Measurements from ENCODE around the gene SCGB3A2. TPM values are rescaled to one million over a fixed set of nuclear protein-coding genes. Genes with fewer than 3 reads are reported as not detected.

The SCGB3A2 gene
- total RNA-seq, 1 experiment from 2014 or later = 0.39 TPM

GRCh38 chr5:147858565-147858964, 19.9 kb upstream of the SCGB3A2 start:
- BruUV-seq (replicated peaks) = no TSS peak
- intact Hi-C loops (cut with micrococcal nuclease; ENCODE audit: unreplicated experiment) = no loop called here

GRCh38 chr5:147859962-147860640, 18.4 kb upstream of the SCGB3A2 start:
- no peak for ATAC-seq
- no peak overlapping the region for H3K27ac ChIP-seq (ENCODE audit: low read length)
- TF ChIP-seq SIN3A (IDR thresholded peaks at IDR 0.05; ENCODE audit: borderline replicate concordance, insufficient read depth, low read depth, low read length) = no peak
- TF ChIP-seq CTCF (IDR thresholded peaks at IDR 0.05) = no peak
- no peak for TF ChIP-seq TCF7L2 (IDR thresholded peaks at IDR 0.05; ENCODE audit: low read depth, low read length)
- TF ChIP-seq POLR2AphosphoS5 (IDR thresholded peaks at IDR 0.05; ENCODE audit: low read depth, low read length) = no peak
- no peak for TF ChIP-seq REST (IDR thresholded peaks at IDR 0.05; ENCODE audit: insufficient read depth in 1 of 2, low read depth in 2 of 2, low read length in 1 of 2)
- DNase-seq (ENCODE audit: low read depth, low spot score) = no peak
- no peak overlapping the region for H3K4me3 ChIP-seq (ENCODE audit: low read depth in 2 of 2, low read length in 2 of 2)
- H3K36me3 ChIP-seq (ENCODE audit: control insufficient read depth, insufficient read depth, low read length) = no peaks in the 10 kb centered on the region
- in situ Hi-C loops (cut with HindIII; ENCODE audit: low pct_unique_long_range_greater_than_20kb, low sequenced_read_pairs) (no loop called here), intact Hi-C loops (cut with micrococcal nuclease; ENCODE audit: unreplicated experiment) (no loop called here)
- ChIA-PET POLR2A (no interaction called here), CTCF (no interaction called here)
- BruUV-seq (replicated peaks) = no TSS peak
- no peaks in the 10 kb centered on the region for H3K4me1 ChIP-seq (ENCODE audit: control insufficient read depth, insufficient read depth, low read length)
- no peaks in the 10 kb centered on the region for H3K27me3 ChIP-seq (ENCODE audit: control insufficient read depth, insufficient read depth, low read length)
- H3K9me3 ChIP-seq (ENCODE audit: control insufficient read depth, insufficient read depth, low read depth, low read length) = no peaks in the 10 kb centered on the region

More at GRCh38 chr5:147858565-147858964, 19.9 kb upstream of the SCGB3A2 start:
- Histone ChIP-seq H3K27ac (ENCODE audit: low read length) (no peak overlapping the region), H3K9me3 (ENCODE audit: control insufficient read depth, insufficient read depth, low read depth, low read length) (no peaks in the 10 kb centered on the region), H3K4me3 (ENCODE audit: low read depth in 2 of 2, low read length in 2 of 2) (no peak overlapping the region), H3K4me1 (ENCODE audit: control insufficient read depth, insufficient read depth, low read length) (no peaks in the 10 kb centered on the region), H3K27me3 (ENCODE audit: control insufficient read depth, insufficient read depth, low read length) (no peaks in the 10 kb centered on the region), H3K36me3 (ENCODE audit: control insufficient read depth, insufficient read depth, low read length) (no peaks in the 10 kb centered on the region)
- no peak for TF ChIP-seq POLR2AphosphoS5 (IDR thresholded peaks at IDR 0.05; ENCODE audit: low read depth, low read length)
- no peak for TF ChIP-seq SIN3A (IDR thresholded peaks at IDR 0.05; ENCODE audit: borderline replicate concordance, insufficient read depth, low read depth, low read length)
- no peak for TF ChIP-seq TCF7L2 (IDR thresholded peaks at IDR 0.05; ENCODE audit: low read depth, low read length)
- no peak for TF ChIP-seq REST (IDR thresholded peaks at IDR 0.05; ENCODE audit: insufficient read depth in 1 of 2, low read depth in 2 of 2, low read length in 1 of 2)
- in situ Hi-C loops (cut with HindIII; ENCODE audit: low pct_unique_long_range_greater_than_20kb, low sequenced_read_pairs) = no loop called here
- no peak for DNase-seq (ENCODE audit: low read depth, low spot score)
- ChIA-PET CTCF (no interaction called here), POLR2A (no interaction called here)
- no peak for ATAC-seq
